Left lung (tissue), 10 donors: ENCODE results near the gene CASTOR1. TPM values are rescaled to one million over a fixed set of nuclear protein-coding genes. Genes with fewer than 3 reads are reported as not detected.

ENCODE experiments used
- ATAC-seq: fragments of 200-7000 bp; cut with Tn5 transposase; one replicate; pipeline ENCODE4 v1.9.1; 2020; ENCODE audit warnings: moderate library complexity
- DNase-seq, 4 donors: peaks; one replicate each; pipeline ENCODE4 v3.0.0-alpha.2; 2013 to 2020
- H3K27ac ChIP-seq, 2 donors: fragments of 200-600 bp; sonication (generic) in 1 of 2; one replicate each; pipeline versions ENCODE4 v1.5.0 to v1.8.0; 2020 to 2021
- H3K27me3 ChIP-seq, 2 donors: fragments of 200-600 bp; sonication (generic) in 1 of 2; one replicate each; pipeline versions ENCODE4 v1.5.0 to v1.8.0; 2020 to 2021
- H3K36me3 ChIP-seq, 2 donors: fragments of 200-600 bp; sonication (generic) in 1 of 2; one replicate each; pipeline versions ENCODE4 v1.5.0 to v1.8.0; 2020 to 2021
- H3K4me1 ChIP-seq, 2 donors: fragments of 200-600 bp; one replicate each; pipeline ENCODE4 v1.8.0; 2021
- H3K4me3 ChIP-seq, 2 donors: fragments of 200-600 bp; sonication (generic) in 1 of 2; one replicate each; pipeline versions ENCODE4 v1.5.0 to v1.8.0; 2020 to 2021; ENCODE audit warnings: mild to moderate bottlenecking in 1 of 2
- H3K9me3 ChIP-seq, 2 donors: fragments of 200-600 bp; sonication (generic) in 1 of 2; one replicate each; pipeline versions ENCODE4 v1.5.0 to v1.8.0; 2020 to 2021
- intact Hi-C, 2 donors: fragments of 100-400 bp; cut with DNase I; formaldehyde crosslinking; loops; one replicate each; pipeline versions ENCODE4 v1.11.2 to v1.14.2; 2022
- polyA plus RNA-seq, 6 donors: library from polyadenylated mRNA; unstranded; fragments of 120-200 nt; gene quantifications; one replicate each; pipeline ENCODE4 v1.2.1, GENCODE V29; 2013; ENCODE audit not compliant: insufficient read length in 6 of 6
- total RNA-seq, 2 donors: library from RNA; stranded (reverse); fragmentation: NEBNext Ultra II Directional; extraction: Animal tissue kit (Norgen Biotek cat#: 25700); gene quantifications; one replicate each; pipeline ENCODE4 v1.2.1, GENCODE V29; 2021
- TF ChIP-seq, protein P1 (sequence below), 2 donors: fragments of 200-600 bp; sonication (generic) in 1 of 2; IDR thresholded peaks; one replicate each; pipeline versions ENCODE4 v1.5.0 to v1.8.0; 2021; ENCODE audit warnings: antibody characterized with exemption in 2 of 2
- donor health status: DM: no; HTN: yes; CAD: no.
- donor health status: DM: no; HTN: no; CAD: no.

CASTOR1 gene
- total and polyA plus RNA-seq, 8 donors, result 10.7 to 16.7 (median 14.4) TPM

GRCh38 chr22:30297991-30298701, 8.8 kb upstream of the CASTOR1 start:
- DNase-seq (peak in 2 of 4 donors; percentile 78 to 79), ATAC-seq (peak; percentile 70)
- TF ChIP-seq, protein P1, sequence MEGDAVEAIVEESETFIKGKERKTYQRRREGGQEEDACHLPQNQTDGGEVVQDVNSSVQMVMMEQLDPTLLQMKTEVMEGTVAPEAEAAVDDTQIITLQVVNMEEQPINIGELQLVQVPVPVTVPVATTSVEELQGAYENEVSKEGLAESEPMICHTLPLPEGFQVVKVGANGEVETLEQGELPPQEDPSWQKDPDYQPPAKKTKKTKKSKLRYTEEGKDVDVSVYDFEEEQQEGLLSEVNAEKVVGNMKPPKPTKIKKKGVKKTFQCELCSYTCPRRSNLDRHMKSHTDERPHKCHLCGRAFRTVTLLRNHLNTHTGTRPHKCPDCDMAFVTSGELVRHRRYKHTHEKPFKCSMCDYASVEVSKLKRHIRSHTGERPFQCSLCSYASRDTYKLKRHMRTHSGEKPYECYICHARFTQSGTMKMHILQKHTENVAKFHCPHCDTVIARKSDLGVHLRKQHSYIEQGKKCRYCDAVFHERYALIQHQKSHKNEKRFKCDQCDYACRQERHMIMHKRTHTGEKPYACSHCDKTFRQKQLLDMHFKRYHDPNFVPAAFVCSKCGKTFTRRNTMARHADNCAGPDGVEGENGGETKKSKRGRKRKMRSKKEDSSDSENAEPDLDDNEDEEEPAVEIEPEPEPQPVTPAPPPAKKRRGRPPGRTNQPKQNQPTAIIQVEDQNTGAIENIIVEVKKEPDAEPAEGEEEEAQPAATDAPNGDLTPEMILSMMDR (IDR thresholded peaks at IDR 0.05), result no peak
- peaks cover 35 to 54% of the 10 kb centered on the region in 2 donors for H3K4me1 ChIP-seq
- no peak overlapping the region for H3K4me3 ChIP-seq
- H3K27me3 ChIP-seq, result no peaks in the 10 kb centered on the region
- H3K27ac ChIP-seq, result peak overlapping the region; percentile 45 to 59
- H3K9me3 ChIP-seq, result no peaks in the 10 kb centered on the region
- intact Hi-C loops, result no loop called here
- H3K36me3 ChIP-seq, result peaks cover 0 to 79% of the 10 kb centered on the region in 2 donors

- H3K27ac ChIP-seq, result peak overlapping the region; percentile 26 to 45
- no peak overlapping the region for H3K4me3 ChIP-seq
- intact Hi-C loops, result no loop called here
- ATAC-seq (no peak), DNase-seq (no peak)
- H3K36me3 ChIP-seq, result peaks cover 0 to 87% of the 10 kb centered on the region in 2 donors
- no peaks in the 10 kb centered on the region for H3K9me3 ChIP-seq
- no peaks in the 10 kb centered on the region for H3K27me3 ChIP-seq
- TF ChIP-seq, protein P1 (IDR thresholded peaks at IDR 0.05), result no peak
- H3K4me1 ChIP-seq, result peaks cover 29 to 49% of the 10 kb centered on the region in 2 donors
Measured at GRCh38 chr22:30297276-30297990, 8.1 kb upstream of the CASTOR1 start.

DNA sequence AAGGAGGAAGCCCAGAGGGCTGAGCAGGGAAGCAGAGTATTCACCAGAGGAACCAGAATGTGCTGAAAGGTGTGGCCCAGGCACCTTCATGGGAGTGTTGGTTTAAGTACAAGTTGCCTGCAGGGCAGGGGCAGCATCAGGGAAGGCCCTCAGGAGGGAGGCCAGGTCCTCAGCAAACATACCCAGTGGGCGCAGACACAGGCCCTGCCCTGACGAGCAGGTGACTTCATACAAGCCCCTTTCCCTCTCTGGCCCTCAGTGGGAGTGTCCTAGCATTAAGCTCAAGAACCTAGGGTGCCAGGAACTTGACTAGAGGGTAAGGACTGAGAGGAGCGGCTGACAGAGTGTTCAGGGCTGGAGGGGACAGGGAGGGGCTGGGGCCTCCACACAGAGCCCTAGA, 7.5 kb upstream of the CASTOR1 start:
- no peaks in the 10 kb centered on the region for H3K27me3 ChIP-seq
- DNase-seq (no peak), ATAC-seq (peak; percentile 36)
- H3K36me3 ChIP-seq, result peaks cover 0 to 93% of the 10 kb centered on the region in 2 donors
- intact Hi-C loops, result no loop called here
- no peak overlapping the region for H3K4me3 ChIP-seq
- H3K9me3 ChIP-seq, result no peaks in the 10 kb centered on the region
- peak overlapping the region; percentile 26 to 45 for H3K27ac ChIP-seq
- peaks cover 23 to 49% of the 10 kb centered on the region in 2 donors for H3K4me1 ChIP-seq
- TF ChIP-seq, protein P1 (IDR thresholded peaks at IDR 0.05), result no peak

GRCh38 chr22:30296324-30296723, 7.0 kb upstream of the CASTOR1 start:
- TF ChIP-seq, protein P1 (IDR thresholded peaks at IDR 0.05), result no peak
- H3K4me1 ChIP-seq, result peaks cover 20 to 49% of the 10 kb centered on the region in 2 donors
- intact Hi-C loops, result no loop called here

DNA sequence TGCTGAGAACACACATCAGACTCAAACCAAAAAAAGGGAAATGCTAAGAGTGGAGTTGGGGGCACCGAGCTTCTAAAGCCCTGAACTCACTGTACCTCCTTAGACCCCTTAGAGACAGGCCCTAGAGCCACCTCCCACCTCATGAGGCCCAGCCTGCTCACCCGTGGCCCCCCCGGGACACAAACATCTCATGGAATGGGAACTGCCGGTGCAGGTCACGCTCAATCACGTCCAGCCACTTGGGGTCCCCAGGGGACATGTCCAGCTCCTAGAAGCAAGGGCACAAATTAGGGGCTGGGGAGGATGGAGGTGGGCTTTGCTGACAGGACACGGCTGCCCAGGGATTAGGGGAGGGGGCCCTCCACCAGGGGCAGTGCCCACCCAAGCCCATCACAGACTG, 6.3 kb upstream of the CASTOR1 start:
- H3K27me3 ChIP-seq, result no peaks in the 10 kb centered on the region
- peaks cover 0 to 92% of the 10 kb centered on the region in 2 donors for H3K36me3 ChIP-seq
- peaks cover 24 to 49% of the 10 kb centered on the region in 2 donors for H3K4me1 ChIP-seq
- no peaks in the 10 kb centered on the region for H3K9me3 ChIP-seq
- intact Hi-C loops, result no loop called here
- peak overlapping the region in 1 of 2 donors; percentile 39 for H3K27ac ChIP-seq
- TF ChIP-seq, protein P1 (IDR thresholded peaks at IDR 0.05), result no peak
- H3K4me3 ChIP-seq, result no peak overlapping the region
- DNase-seq (no peak), ATAC-seq (no peak)

More at GRCh38 chr22:30296324-30296723, 7.0 kb upstream of the CASTOR1 start:
- Histone ChIP-seq H3K4me3 (no peak overlapping the region), H3K9me3 (no peaks in the 10 kb centered on the region), H3K27ac (peak overlapping the region in 1 of 2 donors; percentile 45), H3K36me3 (peaks cover 0 to 97% of the 10 kb centered on the region in 2 donors), H3K27me3 (no peaks in the 10 kb centered on the region)
- DNase-seq, result no peak
- ATAC-seq, result no peak
